Non-pigmented ciliary epithelial cell (primary cell): ENCODE data around the gene PDCD2L.
"Not testable (repeated sequence)": the region's sequence is repeated elsewhere in the genome, so short reads cannot be mapped to it uniquely, and the experiment has no call there.

Source experiments
- DNase-seq: peaks from one replicate; pipeline ENCODE4 v3.0.0-alpha.2; 2010; ENCODE audit warnings: low read depth

PDCD2L gene

GRCh38 chr19:34375598-34375997 lies 28.6 kb upstream of the PDCD2L start:
- no peak for DNase-seq

- DNase-seq: no peak
Measured at GRCh38 chr19:34380639-34381241, 23.5 kb upstream of the PDCD2L start.

GRCh38 chr19:34381399-34382251 lies 22.6 kb upstream of the PDCD2L start:
- no peak for DNase-seq

- DNase-seq: no peak
Measured at GRCh38 chr19:34382471-34382870, 21.7 kb upstream of the PDCD2L start.

- DNase-seq: no peak
Measured at GRCh38 chr19:34383599-34383998, 20.6 kb upstream of the PDCD2L start.

- DNase-seq: no peak
Measured at GRCh38 chr19:34386645-34387445, 17.4 kb upstream of the PDCD2L start.

GRCh38 chr19:34387446-34387810 lies 16.8 kb upstream of the PDCD2L start:
- no peak for DNase-seq

GRCh38 chr19:34388745-34389144 lies 15.5 kb upstream of the PDCD2L start:
- DNase-seq: not testable (repeated sequence)

- no peak for DNase-seq
Measured at GRCh38 chr19:34391813-34392212, 12.4 kb upstream of the PDCD2L start.

GRCh38 chr19:34393031-34393430 lies 11.2 kb upstream of the PDCD2L start:
- DNase-seq: no peak

- DNase-seq: no peak
Measured at GRCh38 chr19:34393629-34394028, 10.6 kb upstream of the PDCD2L start.

GRCh38 chr19:34397853-34398252 lies 6.3 kb upstream of the PDCD2L start:
- DNase-seq: no peak

- DNase-seq: no peak
Measured at GRCh38 chr19:34399886-34400285, 4.3 kb upstream of the PDCD2L start.

- DNase-seq: not testable (repeated sequence)
Measured at GRCh38 chr19:34400844-34401243, 3.4 kb upstream of the PDCD2L start.

- DNase-seq: no peak
Measured at GRCh38 chr19:34402074-34402600, 2.1 kb upstream of the PDCD2L start.

GRCh38 chr19:34403784-34404108 lies 453 bp upstream of the PDCD2L start:
- no peak for DNase-seq

GRCh38 chr19:34405892-34406660 lies 1.9 kb downstream of the PDCD2L start:
- no peak for DNase-seq

GRCh38 chr19:34408411-34408810 lies 4.2 kb downstream of the PDCD2L start:
- DNase-seq: no peak

- DNase-seq: no peak
Measured at GRCh38 chr19:34409189-34410164, 5.3 kb downstream of the PDCD2L start.

GRCh38 chr19:34411216-34411615 lies 7.0 kb downstream of the PDCD2L start:
- no peak for DNase-seq
